MCF 10A (cell line): ENCODE data around the gene HEPHL1. TPM values are rescaled to one million over a fixed set of nuclear protein-coding genes. Genes with fewer than 3 reads are reported as not detected.

Experiments
- BruUV-seq: library from RNA; stranded (reverse); fragments of 400-500 nt; replicated peaks from 2 replicates; lab custom pipeline; 2021; lab: Mats Ljungman, UMichigan
- CTCF ChIA-PET: fragments of 300-600 bp; sonication (Branson Sonifier 250); formaldehyde crosslinking; extraction: SDS; loops from one replicate; lab custom pipeline; 2021; ENCODE audit warnings: antibody characterized with exemption, inconsistent platforms; lab: Yijun Ruan, JAX
- POLR2A ChIA-PET: fragments of 300-600, 350-650 bp; sonication (Branson Sonifier 250); formaldehyde crosslinking; extraction: SDS; loops from one replicate; lab custom pipeline; 2020; ENCODE audit warnings: antibody characterized with exemption, inconsistent platforms; lab: Yijun Ruan, JAX
- DNase-seq: peaks from one replicate; pipeline ENCODE4 v3.0.0-alpha.2; 2018; ENCODE audit not compliant: unreplicated experiment
- H3K27ac Mint-ChIP-seq: one replicate; pipeline ENCODE4 v1.8.0; 2022; ENCODE audit warnings: mild to moderate bottlenecking, low read depth, mixed read lengths; ENCODE audit not compliant: unreplicated experiment
- H3K27me3 Mint-ChIP-seq: one replicate; pipeline ENCODE4 v1.8.0; 2022; ENCODE audit warnings: mixed read lengths; ENCODE audit not compliant: insufficient read depth, unreplicated experiment
- H3K36me3 Mint-ChIP-seq: one replicate; pipeline ENCODE4 v1.8.0; 2022; ENCODE audit warnings: mild to moderate bottlenecking, moderate library complexity, mixed read lengths; ENCODE audit not compliant: insufficient read depth, unreplicated experiment
- H3K4me1 Mint-ChIP-seq: one replicate; pipeline ENCODE4 v1.8.0; 2022; ENCODE audit warnings: mixed read lengths; ENCODE audit not compliant: insufficient read depth, unreplicated experiment
- H3K4me3 Mint-ChIP-seq: one replicate; pipeline ENCODE4 v1.8.0; 2022; ENCODE audit warnings: mild to moderate bottlenecking, moderate library complexity, mixed read lengths; ENCODE audit not compliant: unreplicated experiment
- H3K9me3 Mint-ChIP-seq: one replicate; pipeline ENCODE4 v1.8.0; 2022; ENCODE audit warnings: mixed read lengths; ENCODE audit not compliant: unreplicated experiment
- intact Hi-C: fragments of 100-400 bp; cut with micrococcal nuclease; formaldehyde crosslinking; loops from 2 replicates; pipeline ENCODE4 v1.14.1; 2022
- total RNA-seq: library from RNA; stranded (reverse); gene quantifications from 2 replicates; pipeline ENCODE4 v1.2.3, GENCODE V29; 2022
- TF ChIP-seq, protein P1 (sequence below): fragments of 200-600 bp; IDR thresholded peaks from one replicate; pipeline ENCODE4 v1.8.0; 2022; ENCODE audit warnings: antibody characterized with exemption, mild to moderate bottlenecking; ENCODE audit not compliant: unreplicated experiment

The HEPHL1 gene
- total RNA-seq, 1 experiment from 2014 or later = not detected

DNA sequence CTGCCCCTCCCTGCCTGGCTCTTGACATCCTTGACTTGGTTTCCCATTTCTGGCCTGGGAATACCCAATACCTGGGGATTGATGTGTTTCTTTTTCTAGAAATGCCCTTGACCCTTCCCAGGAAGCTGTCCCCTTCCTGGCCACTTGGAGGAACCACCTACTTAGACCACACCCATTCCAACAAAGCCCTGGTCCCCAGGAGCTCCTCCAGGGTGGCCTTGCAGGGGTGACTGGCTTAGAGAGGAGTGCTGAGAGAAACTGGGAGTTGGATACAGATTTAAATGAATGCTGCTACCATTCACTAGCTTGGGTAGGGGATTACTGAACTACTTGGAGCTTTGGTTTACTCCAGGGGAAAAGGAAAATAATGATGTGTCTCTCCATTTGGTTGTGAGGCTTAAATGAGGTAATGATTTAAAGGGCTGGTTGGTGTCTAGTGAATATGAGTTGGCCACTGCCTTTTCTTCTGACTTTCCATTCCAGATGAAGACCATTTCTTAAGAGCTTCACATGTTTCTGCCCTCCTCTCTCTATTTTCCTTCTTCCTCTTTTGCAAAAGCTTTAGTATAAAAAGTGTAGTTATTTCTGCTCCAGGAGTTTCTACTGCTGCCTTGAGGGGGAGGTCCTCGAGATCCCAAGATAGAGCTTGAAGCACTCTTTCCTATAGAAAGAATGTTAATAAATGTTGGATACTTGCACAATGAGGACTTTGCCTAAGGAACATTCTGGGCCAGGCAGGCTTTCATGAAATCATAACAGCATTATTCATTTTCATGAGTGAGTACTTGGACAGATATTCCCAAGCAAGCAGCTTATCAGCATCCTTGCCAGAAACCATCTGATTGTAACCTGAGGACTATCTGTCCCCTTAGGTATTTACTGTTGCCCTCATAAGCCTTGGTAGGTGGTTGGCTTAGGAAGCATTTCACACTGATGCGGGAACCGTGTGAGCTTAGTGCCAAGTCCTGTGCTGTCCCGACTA lies 129.8 kb downstream of the HEPHL1 start:
- Mint-ChIP-seq H3K9me3 (no peaks in the 10 kb centered on the region), H3K27me3 (no peaks in the 10 kb centered on the region), H3K4me3 (no peak overlapping the region), H3K4me1 (peaks cover 57% of the 10 kb centered on the region), H3K36me3 (peaks cover 20% of the 10 kb centered on the region), H3K27ac (no peak overlapping the region)
- ChIA-PET CTCF (interaction anchor here (0.6 to 2.3 kb wide), 11 partner anchors 20 to 683 kb away, joined by 3 to 14 read pairs (median 4); no protein-coding TSS in a partner anchor), POLR2A (interaction anchor here (0.7 to 2.8 kb wide), 9 partner anchors 9 to 185 kb away, joined by 3 to 19 read pairs (median 4); partner anchors contain the start of gene PANX1)
- intact Hi-C loops = no loop called here
- TF ChIP-seq, protein P1, sequence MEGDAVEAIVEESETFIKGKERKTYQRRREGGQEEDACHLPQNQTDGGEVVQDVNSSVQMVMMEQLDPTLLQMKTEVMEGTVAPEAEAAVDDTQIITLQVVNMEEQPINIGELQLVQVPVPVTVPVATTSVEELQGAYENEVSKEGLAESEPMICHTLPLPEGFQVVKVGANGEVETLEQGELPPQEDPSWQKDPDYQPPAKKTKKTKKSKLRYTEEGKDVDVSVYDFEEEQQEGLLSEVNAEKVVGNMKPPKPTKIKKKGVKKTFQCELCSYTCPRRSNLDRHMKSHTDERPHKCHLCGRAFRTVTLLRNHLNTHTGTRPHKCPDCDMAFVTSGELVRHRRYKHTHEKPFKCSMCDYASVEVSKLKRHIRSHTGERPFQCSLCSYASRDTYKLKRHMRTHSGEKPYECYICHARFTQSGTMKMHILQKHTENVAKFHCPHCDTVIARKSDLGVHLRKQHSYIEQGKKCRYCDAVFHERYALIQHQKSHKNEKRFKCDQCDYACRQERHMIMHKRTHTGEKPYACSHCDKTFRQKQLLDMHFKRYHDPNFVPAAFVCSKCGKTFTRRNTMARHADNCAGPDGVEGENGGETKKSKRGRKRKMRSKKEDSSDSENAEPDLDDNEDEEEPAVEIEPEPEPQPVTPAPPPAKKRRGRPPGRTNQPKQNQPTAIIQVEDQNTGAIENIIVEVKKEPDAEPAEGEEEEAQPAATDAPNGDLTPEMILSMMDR = no peak
- no TSS peak for BruUV-seq
- DNase-seq = no peak

DNA sequence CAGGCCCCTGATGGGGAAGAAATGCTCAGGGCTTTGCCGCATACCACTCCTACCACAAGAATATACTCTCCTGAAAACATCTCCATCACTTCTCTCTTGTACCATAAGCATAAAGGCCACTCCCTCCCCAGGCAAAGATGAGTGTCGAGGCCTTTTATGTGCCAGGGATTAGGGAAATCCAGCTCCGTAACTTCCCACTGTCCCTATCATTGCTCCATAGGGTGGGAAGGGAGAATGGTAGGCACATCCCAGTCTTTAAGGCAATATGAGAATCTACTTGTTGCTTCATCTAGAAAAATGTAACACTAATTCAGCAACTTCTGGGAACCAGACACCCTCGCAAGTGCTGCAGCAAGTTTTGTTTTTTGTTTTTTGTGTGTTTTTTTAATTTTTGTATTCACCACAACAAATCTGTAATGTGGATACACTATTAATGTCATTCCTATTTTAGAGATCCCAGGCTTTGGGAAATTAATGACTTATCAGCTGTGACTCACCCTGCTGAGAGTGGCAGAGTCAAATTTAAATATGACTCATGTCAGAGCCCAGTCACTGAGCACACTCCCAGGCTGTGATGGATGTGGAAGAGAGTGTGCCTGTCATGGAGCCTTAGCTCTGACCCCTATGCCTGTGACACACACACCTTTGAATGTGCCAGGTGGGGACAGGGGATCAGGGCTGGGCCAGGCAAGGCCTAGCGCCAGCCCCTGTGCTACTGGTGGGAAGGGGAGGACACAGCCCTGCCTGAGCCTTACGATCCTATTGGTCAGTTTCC lies 130.9 kb downstream of the HEPHL1 start:
- Mint-ChIP-seq H3K4me3 (no peak overlapping the region), H3K27ac (no peak overlapping the region), H3K4me1 (peaks cover 57% of the 10 kb centered on the region), H3K27me3 (no peaks in the 10 kb centered on the region), H3K36me3 (peaks cover 20% of the 10 kb centered on the region), H3K9me3 (no peaks in the 10 kb centered on the region)
- TF ChIP-seq, protein P1 = no peak
- no TSS peak for BruUV-seq
- POLR2A ChIA-PET = interaction anchor here (0.7 to 2.4 kb wide), 6 partner anchors 10 to 186 kb away, joined by 3 to 8 read pairs (median 4); partner anchors contain the start of gene PANX1
- DNase-seq = peak; percentile 88
- CTCF ChIA-PET = interaction anchor here (0.9 to 2.3 kb wide), 5 partner anchors 20 to 257 kb away, joined by 3 to 14 read pairs (median 5); no protein-coding TSS in a partner anchor
- intact Hi-C loops = no loop called here

DNA sequence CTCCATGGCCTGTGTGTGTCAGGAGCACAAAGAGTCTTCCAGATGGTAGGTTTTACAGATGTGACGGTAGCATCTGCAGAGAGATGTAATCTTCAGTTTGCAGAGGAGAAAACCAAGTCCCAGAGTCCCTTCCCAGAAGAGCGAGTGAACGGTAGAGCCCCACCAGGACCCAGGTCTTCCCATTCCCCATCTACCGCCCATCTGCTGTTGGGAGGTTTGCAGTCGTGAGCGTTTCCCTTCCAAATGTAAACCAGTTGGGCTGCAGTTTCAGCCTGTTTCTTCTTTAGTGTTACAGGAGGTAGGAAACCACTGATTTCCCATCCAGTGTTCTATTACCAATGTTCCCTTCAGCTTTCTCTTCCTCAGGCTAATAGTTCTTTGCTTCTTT lies 131.5 kb downstream of the HEPHL1 start:
- Mint-ChIP-seq H3K4me1 (peaks cover 54% of the 10 kb centered on the region), H3K9me3 (no peaks in the 10 kb centered on the region), H3K27me3 (no peaks in the 10 kb centered on the region), H3K36me3 (peaks cover 20% of the 10 kb centered on the region), H3K4me3 (no peak overlapping the region), H3K27ac (no peak overlapping the region)
- ChIA-PET CTCF (interaction anchor here (0.6 to 2.3 kb wide), 5 partner anchors 19 to 231 kb away, joined by 3 to 11 read pairs (median 3); no protein-coding TSS in a partner anchor), POLR2A (interaction anchor here (0.6 to 2.4 kb wide), 6 partner anchors 10 to 40 kb away, joined by 3 to 8 read pairs (median 4); partner anchors contain the start of gene PANX1)
- no peak for DNase-seq
- TF ChIP-seq, protein P1 = no peak
- intact Hi-C loops = no loop called here
- BruUV-seq = no TSS peak
